Measurements from ENCODE around the gene C6orf47. TPM values are rescaled to one million over a fixed set of nuclear protein-coding genes. Genes with fewer than 3 reads are reported as not detected.

Gene C6orf47
- total RNA-seq, 2 experiments from 2014 or later: 20.2 to 20.9 TPM

DNA sequence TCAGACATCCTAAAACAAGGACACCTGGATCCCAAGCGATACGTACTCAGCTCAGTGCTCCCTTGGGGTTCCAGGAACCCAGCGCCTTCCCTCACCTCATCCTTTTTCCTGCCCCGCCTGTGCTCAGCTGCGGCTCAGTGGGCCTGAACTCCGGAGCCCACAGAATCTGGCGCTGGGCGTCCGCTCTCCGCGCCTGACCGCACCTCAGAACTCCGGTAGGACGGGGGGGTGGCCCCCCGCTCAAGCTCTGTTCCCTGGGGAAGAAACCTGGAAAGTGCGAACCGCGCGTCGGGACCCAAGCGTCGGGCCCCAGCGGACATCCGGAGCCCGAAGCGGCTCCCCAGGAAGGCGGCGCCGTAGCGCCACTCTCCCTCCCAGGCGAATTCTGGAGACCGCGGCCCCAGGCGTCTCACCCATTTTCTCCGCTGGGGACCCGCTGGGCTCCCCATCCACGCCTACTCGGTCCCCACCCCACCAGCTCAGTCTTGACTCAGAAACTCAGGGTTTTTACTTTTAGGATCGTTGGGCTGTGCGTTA lies 20.6 kb upstream of the C6orf47 start:
- Mint-ChIP-seq H3K27ac (peak overlapping the region; percentile 62), H3K4me1 (peaks cover 40% of the 10 kb centered on the region), H3K36me3 (ENCODE audit: low read depth) (peaks cover 6% of the 10 kb centered on the region), H3K4me3 (peak overlapping the region; percentile 72), H3K9me3 (no peaks in the 10 kb centered on the region), H3K27me3 (no peaks in the 10 kb centered on the region)
- POLR2A ChIA-PET: no interaction called here
- CTCF ChIA-PET: interaction anchor here (0.6 to 1.8 kb wide), 10 partner anchors 10 to 423 kb away, joined by 3 to 8 read pairs (median 3); partner anchors contain the start of gene DDAH2
- peak; percentile 41 for DNase-seq

DNA sequence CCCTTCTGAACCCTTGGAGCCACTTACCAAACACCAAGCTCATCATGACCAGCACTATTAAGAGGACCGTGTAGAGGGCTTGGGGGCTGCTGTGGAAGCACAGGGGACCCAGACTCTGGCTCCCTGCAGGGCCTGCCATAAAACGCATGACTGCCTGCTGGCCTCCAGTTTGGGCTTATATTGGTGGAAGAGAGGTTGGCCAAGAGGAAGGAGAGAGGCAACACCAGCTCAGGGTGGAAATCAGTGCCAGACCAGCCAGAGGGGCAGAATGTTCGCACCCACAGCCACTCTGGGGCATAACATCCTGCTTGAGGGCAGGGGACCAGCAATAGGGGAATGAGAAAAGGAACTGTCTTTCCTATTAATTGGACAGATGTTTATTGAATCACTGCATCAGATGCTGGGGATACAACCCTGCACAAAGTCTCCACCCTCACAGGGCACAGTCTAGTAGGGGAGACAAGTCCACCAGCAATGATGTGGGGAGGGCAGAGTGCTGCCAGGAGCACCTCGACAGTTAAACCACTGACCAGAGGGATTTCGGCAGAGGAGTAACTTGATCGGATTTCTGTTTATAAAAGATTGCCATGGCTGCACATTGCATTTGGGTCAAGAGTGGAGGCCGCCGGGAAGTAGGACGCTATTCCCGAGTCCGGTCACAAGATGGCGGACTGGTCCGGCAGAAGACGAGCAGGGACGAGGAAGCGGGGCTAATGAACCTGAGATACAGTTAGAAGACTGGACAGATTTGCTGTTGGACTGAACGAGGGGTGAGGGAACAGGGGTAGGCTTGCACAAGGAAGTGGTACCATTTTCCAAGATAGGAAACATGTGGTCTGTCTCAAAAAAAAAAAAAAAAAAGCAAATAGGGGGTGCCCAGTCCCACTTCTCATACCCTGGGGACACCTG lies 19.9 kb upstream of the C6orf47 start, which contains the start of gene LY6G5C:
Gene LY6G5C, minus strand, starts transcription at position 842 of the 909 bp plus-strand sequence. Its CDS starts 694 bp downstream, at position 148.
- H3K4me3 Mint-ChIP-seq: peak within 1 kb of the TSS; percentile 72
- H3K4me1 Mint-ChIP-seq: peaks cover 40% of the 10 kb centered on the region
- no peaks in the 10 kb centered on the region for H3K36me3 Mint-ChIP-seq (ENCODE audit: low read depth)
- ChIA-PET CTCF (interaction anchor here (0.6 to 1.8 kb wide), 12 partner anchors 10 to 424 kb away, joined by 3 to 8 read pairs (median 3); partner anchors contain the start of genes DDAH2 and NFKBIL1), POLR2A (no interaction called here)
- H3K9me3 Mint-ChIP-seq: no peaks in the 10 kb centered on the region
- H3K27ac Mint-ChIP-seq: peak within 1 kb of the TSS; percentile 62
- no peaks in the 10 kb centered on the region for H3K27me3 Mint-ChIP-seq
- peak; percentile 66 for DNase-seq

DNA sequence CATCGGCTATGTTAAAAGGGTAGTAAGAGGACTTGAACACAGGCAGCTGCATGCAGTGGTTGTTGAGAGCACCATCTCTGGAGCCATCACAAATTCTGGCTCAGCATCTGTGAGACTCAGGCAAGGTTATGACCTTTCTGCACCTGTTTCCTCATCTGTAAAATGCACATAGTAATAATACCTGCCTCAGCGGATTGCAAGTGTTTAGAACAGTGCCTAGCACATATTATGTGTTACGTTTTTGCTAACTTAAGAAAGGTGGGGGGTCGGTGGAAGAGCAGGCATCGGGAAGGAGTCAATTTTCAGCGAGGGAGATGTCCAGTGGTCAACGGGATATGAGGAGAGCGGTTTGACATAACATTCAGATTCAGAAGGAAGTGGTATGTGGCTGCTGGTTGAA lies 17.4 kb upstream of the C6orf47 start:
- no peaks in the 10 kb centered on the region for H3K27me3 Mint-ChIP-seq
- CTCF ChIA-PET: interaction anchor here (0.8 to 2.0 kb wide), 2 partner anchors 11 to 152 kb away, joined by 4 to 7 read pairs; no protein-coding TSS in a partner anchor

DNA sequence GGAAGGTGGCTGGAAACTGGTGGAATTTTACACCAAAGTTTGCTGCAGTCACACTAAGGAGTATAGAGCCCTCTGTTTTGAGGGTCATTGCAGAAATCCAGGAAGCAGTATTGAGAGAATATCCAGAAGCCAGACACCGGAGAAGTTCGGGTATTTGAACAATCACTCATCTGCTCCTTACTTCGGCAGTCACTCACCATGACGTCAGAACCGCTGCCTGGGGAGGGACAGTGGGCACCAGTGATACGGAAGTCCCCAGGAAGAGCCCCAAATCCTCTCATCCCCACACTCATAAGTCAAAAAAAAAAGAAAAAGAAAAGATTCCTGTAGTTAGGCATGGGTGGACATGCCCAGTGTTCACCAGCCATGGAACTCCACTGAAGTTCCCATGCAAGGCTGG lies 16.3 kb upstream of the C6orf47 start:
- POLR2A ChIA-PET: interaction anchor here (0.5 kb wide), 1 partner anchor 121 kb away, joined by 6 read pairs; no protein-coding TSS in a partner anchor
- CTCF ChIA-PET: interaction anchor here (2.0 kb wide), 1 partner anchor 10 kb away, joined by 7 read pairs; no protein-coding TSS in a partner anchor

More for the DNA sequence above, 17.4 kb upstream of the C6orf47 start:
- Mint-ChIP-seq H3K36me3 (ENCODE audit: low read depth) (peaks cover 6% of the 10 kb centered on the region), H3K9me3 (no peaks in the 10 kb centered on the region), H3K4me1 (peaks cover 40% of the 10 kb centered on the region), H3K4me3 (no peak overlapping the region), H3K27ac (no peak overlapping the region)
- POLR2A ChIA-PET: no interaction called here
- DNase-seq: no peak

DNA sequence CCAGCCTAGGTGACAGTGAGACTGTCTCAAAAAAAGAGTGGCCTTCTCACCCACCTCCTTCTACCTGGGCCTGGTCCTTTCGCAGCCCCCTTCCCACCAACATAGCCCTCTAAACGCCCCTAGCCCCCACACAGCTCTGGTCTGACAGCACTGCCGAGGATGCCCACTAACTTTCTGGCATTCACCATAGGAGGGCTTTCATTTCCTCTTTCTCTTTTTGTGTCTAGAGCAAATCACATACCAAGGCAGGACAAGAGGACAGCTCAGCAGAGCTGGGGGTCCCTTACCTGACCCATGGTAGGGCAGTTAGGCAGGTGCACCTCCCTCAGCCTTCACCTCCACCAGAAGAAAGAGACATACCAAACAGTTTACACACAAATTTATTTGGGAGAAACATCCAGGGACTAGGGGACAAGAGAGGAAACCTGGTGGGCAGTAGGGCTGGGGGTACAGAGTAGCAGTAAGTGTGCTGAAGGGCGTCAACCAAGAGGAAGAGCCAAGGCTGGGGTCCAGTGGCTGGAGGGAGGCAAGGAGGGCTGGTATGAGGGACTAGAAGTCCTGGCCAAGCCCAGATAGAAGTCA lies 15.8 kb upstream of the C6orf47 start:
- Mint-ChIP-seq H3K4me1 (peaks cover 30% of the 10 kb centered on the region), H3K27me3 (no peaks in the 10 kb centered on the region), H3K4me3 (no peak overlapping the region), H3K27ac (no peak overlapping the region), H3K36me3 (ENCODE audit: low read depth) (peaks cover 19% of the 10 kb centered on the region), H3K9me3 (no peaks in the 10 kb centered on the region)
- POLR2A ChIA-PET: no interaction called here
- no peak for DNase-seq
- CTCF ChIA-PET: interaction anchor here (2.0 kb wide), 1 partner anchor 10 kb away, joined by 7 read pairs; no protein-coding TSS in a partner anchor

More for the DNA sequence above, 16.3 kb upstream of the C6orf47 start:
- Mint-ChIP-seq H3K27me3 (no peaks in the 10 kb centered on the region), H3K4me3 (no peak overlapping the region), H3K27ac (no peak overlapping the region), H3K9me3 (no peaks in the 10 kb centered on the region), H3K36me3 (ENCODE audit: low read depth) (peaks cover 14% of the 10 kb centered on the region), H3K4me1 (peaks cover 35% of the 10 kb centered on the region)
- no peak for DNase-seq

DNA sequence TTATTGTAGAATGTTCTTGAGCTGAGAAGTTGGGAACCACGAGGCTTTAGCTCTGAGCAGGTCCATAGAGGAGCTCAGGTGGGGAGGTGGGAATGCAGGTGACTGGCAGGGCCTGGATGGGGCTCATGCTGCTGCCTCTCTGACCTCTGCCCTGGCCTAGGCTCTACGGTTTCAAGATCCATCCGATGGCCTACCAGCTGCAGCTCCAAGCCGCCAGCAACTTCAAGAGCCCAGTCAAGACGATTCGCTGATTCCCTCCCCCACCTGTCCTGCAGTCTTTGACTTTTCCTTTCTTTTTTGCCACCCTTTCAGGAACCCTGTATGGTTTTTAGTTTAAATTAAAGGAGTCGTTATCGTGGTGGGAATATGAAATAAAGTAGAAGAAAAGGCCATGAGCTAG lies 9.1 kb upstream of the C6orf47 start, which contains the start of gene LY6G5B:
Gene LY6G5B, plus strand, starts transcription at position 301 of the 400 bp plus-strand sequence. CDS start 975 bp downstream, outside the sequence.
- Mint-ChIP-seq H3K36me3 (ENCODE audit: low read depth) (peaks cover 62% of the 10 kb centered on the region), H3K9me3 (no peaks in the 10 kb centered on the region), H3K27ac (peak within 1 kb of the TSS; percentile 13), H3K4me1 (peaks cover 31% of the 10 kb centered on the region), H3K27me3 (no peaks in the 10 kb centered on the region), H3K4me3 (no peak within 1 kb of the TSS)
- no peak for DNase-seq
- ChIA-PET POLR2A (interaction anchor here (0.9 kb wide), 1 partner anchor 9 kb away, joined by 3 read pairs; the partner anchor contains the start of gene C6orf47), CTCF (interaction anchor here (0.6 to 1.2 kb wide), 3 partner anchors 11 to 100 kb away, joined by 3 to 4 read pairs (median 3); partner anchors contain the start of gene LY6G5C)

DNA sequence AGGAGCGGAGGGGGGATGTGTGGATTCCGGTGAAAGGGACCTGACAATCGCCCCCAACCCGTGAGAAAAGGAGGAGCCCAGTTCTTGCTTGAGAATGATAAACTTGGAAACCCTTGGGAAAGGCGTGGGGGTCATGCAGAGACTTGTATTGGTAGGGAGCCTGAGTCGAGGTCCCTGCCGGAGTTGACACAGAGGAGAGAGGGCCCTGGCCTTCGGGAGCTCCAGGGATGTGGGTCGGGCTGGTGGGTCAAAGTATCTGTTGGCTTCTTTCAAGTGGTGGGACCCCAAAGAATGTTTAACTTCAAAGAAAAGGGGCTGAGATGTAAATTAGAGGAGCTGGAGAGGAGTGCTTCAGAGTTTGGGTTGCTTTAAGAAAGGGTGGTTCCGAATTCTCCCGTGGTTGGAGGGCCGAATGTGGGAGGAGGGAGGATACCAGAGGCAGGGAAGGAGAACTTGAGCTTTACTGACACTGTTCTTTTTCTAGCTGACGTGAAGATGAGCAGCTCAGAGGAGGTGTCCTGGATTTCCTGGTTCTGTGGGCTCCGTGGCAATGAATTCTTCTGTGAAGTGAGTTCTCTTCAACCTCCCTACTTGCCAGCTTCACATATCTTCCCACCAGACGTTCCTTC lies 5.9 kb upstream of the C6orf47 start:
- peaks cover 56% of the 10 kb centered on the region for H3K4me1 Mint-ChIP-seq
- ChIA-PET CTCF (interaction anchor here (0.9 to 2.1 kb wide), 5 partner anchors 9 to 104 kb away, joined by 3 to 8 read pairs (median 3); partner anchors contain the start of genes APOM and LY6G5C), POLR2A (interaction anchor here (0.7 kb wide), 1 partner anchor 112 kb away, joined by 3 read pairs; no protein-coding TSS in a partner anchor)

DNA sequence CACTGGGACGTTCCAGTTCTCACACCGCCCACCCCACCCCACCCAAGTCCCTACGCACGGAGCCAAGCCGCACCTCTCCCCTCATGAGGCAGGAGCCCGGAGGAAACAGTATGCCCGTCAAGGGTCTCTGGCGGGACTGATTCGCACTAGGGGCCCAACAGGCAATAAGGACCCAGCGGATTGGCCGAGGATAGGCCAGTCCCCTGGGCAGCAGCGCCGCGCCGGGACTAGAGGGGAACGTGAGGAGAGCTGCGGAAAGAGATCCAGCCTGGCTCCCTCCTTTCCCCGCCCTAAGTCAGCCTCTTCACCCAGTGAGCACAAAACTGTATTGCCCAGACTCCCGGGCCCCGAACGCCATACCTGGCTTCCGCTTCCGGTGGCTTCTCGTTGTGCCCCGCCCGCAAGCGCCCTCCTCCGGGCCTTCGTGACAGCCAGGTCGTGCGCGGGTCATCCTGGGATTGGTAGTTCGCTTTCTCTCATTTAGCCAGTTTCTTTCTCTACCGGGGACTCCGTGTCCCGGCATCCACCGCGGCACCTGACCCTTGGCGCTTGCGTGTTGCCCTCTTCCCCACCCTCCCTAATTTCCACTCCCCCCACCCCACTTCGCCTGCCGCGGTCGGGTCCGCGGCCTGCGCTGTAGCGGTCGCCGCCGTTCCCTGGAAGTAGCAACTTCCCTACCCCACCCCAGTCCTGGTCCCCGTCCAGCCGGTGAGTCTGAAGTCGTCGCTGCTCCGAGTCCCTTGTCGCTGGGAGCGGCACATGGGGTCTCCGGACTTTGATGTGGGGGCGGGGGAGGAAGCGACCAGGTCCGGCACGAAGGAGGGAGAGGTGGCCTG lies 5.1 kb upstream of the C6orf47 start, which contains the start of gene CSNK2B:
Gene CSNK2B, plus strand, starts transcription at position 580 of the 836 bp plus-strand sequence. CDS start 752 bp downstream, outside the sequence.
- peaks cover 73% of the 10 kb centered on the region for H3K36me3 Mint-ChIP-seq (ENCODE audit: low read depth)
- ChIA-PET POLR2A (interaction anchor here (0.7 kb wide), 1 partner anchor 138 kb away, joined by 3 read pairs; no protein-coding TSS in a partner anchor), CTCF (interaction anchor here (0.9 to 2.1 kb wide), 6 partner anchors 10 to 85 kb away, joined by 3 to 8 read pairs (median 3); partner anchors contain the start of genes APOM and LY6G5C)
- peak within 1 kb of the TSS; percentile 87 for H3K4me3 Mint-ChIP-seq
- H3K9me3 Mint-ChIP-seq: no peaks in the 10 kb centered on the region
- peak within 1 kb of the TSS; percentile 94 for H3K27ac Mint-ChIP-seq
- DNase-seq: peak; percentile 99
- H3K27me3 Mint-ChIP-seq: no peaks in the 10 kb centered on the region
- H3K4me1 Mint-ChIP-seq: peaks cover 63% of the 10 kb centered on the region

More for the DNA sequence above, 5.9 kb upstream of the C6orf47 start:
- peak overlapping the region; percentile 94 for H3K27ac Mint-ChIP-seq
- H3K36me3 Mint-ChIP-seq (ENCODE audit: low read depth): peaks cover 71% of the 10 kb centered on the region
- no peak for DNase-seq
- no peaks in the 10 kb centered on the region for H3K9me3 Mint-ChIP-seq
- no peaks in the 10 kb centered on the region for H3K27me3 Mint-ChIP-seq
- H3K4me3 Mint-ChIP-seq: peak overlapping the region; percentile 87

DNA sequence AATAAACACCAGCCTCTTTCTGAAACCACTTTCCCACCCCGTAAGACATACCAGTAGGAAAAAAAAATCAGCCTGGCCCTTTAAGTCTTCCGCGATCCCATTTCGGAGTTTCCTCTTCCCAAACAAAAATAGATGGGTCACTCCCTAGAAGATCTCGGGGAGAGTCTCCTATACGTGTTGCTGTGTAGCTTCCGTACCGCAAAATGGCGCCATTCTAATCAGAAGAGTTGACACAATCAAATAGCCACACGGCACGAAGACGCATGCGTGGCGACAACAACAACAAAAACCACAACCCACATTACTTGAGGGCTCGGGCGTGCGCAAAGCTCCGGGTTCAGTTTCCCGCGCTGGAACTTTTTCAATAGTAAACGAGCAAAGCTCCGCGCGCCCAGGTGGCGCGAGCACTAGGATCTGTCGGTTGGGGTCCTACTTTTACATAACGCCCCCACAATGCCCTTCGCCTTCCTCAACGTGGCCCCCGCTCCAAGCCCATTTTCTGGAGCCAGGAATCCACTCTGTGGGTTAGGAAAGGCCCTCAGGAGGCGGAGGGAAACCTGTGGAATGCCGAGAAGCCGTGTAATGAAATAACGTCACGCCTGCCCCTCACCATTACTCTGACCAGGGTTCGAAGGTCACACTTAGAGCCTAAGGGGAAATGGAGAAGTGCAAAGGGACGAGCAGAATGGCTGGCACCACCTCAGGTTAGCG lies 4.4 kb upstream of the C6orf47 start, which contains the start of gene GPANK1:
Gene GPANK1, minus strand, starts transcription at position 208 of the 711 bp plus-strand sequence. CDS start 519 bp downstream, outside the sequence.
- Mint-ChIP-seq H3K4me1 (peaks cover 67% of the 10 kb centered on the region), H3K9me3 (no peaks in the 10 kb centered on the region), H3K4me3 (peak within 1 kb of the TSS; percentile 87), H3K27me3 (no peaks in the 10 kb centered on the region), H3K27ac (peak within 1 kb of the TSS; percentile 94), H3K36me3 (ENCODE audit: low read depth) (peaks cover 70% of the 10 kb centered on the region)
- ChIA-PET POLR2A (interaction anchor here (0.7 to 0.8 kb wide), 4 partner anchors 13 to 239 kb away, joined by 3 to 6 read pairs (median 4); partner anchors contain the start of genes BAG6 and HSPA1B), CTCF (interaction anchor here (0.9 to 4.7 kb wide), 5 partner anchors 12 to 233 kb away, joined by 3 to 32 read pairs (median 3); partner anchors contain the start of genes APOM and BAG6)
- peak; percentile 95 for DNase-seq

All from activated CD4-positive, alpha-beta T cell treated with anti-CD3 and anti-CD28 coated beads, Interleukin-2, amount 10 ng/mL, durations not matched to agents 7 days and 5 days (primary cell).